CD14-positive monocyte (primary cell): Measurements from ENCODE around the gene DPH7. TPM values are rescaled to one million over a fixed set of nuclear protein-coding genes. Genes with fewer than 3 reads are reported as not detected.
"Not testable (repeated sequence)": the region's sequence is repeated elsewhere in the genome, so short reads cannot be mapped to it uniquely, and the experiment has no call there.

ENCODE experiments used
- DNase-seq, 3 donors: peaks; one replicate each; pipeline ENCODE4 v3.0.0-alpha.2; 2011 to 2022
- H2AFZ ChIP-seq: 2 replicates; pipeline ENCODE4 v1.6.0; 2012; ENCODE audit warnings: mild to moderate bottlenecking, low read depth, low read length, inconsistent platforms; ENCODE audit not compliant: insufficient read depth, poor library complexity, severe bottlenecking
- H3K27ac ChIP-seq, 2 donors: 1 replicate in 1 of 2; 2 replicates in 1 of 2; pipeline ENCODE4 v1.5.1; 2012 to 2013; ENCODE audit warnings: low read length in 2 of 2, control low read depth in 1 of 2, inconsistent platforms in 1 of 2, low read depth in 1 of 2, mild to moderate bottlenecking in 1 of 2
- H3K27me3 ChIP-seq, 2 donors: one replicate each; pipeline versions ENCODE4 v1.6.0 to v1.6.1; 2011 to 2013; ENCODE audit warnings: low read length in 2 of 2; ENCODE audit not compliant: control insufficient read depth in 2 of 2, insufficient read depth in 2 of 2
- H3K36me3 ChIP-seq, 2 donors: replicated peaks in 1 of 2; 1 replicate in 1 of 2; 2 replicates in 1 of 2; pipeline versions ENCODE4 v1.5.1 to v1.6.1; 2012 to 2013; ENCODE audit warnings: low read length in 2 of 2, control low read depth in 1 of 2, inconsistent platforms in 1 of 2, mild to moderate bottlenecking in 1 of 2; ENCODE audit not compliant: insufficient read depth in 2 of 2, control insufficient read depth in 1 of 2
- H3K4me1 ChIP-seq, 2 donors: 1 replicate in 1 of 2; 2 replicates in 1 of 2; pipeline versions ENCODE4 v1.5.1 to v1.6.1; 2012 to 2013; ENCODE audit warnings: low read length in 2 of 2, control low read depth in 1 of 2, inconsistent platforms in 1 of 2, mild to moderate bottlenecking in 1 of 2, moderate library complexity in 1 of 2; ENCODE audit not compliant: insufficient read depth in 2 of 2, control insufficient read depth in 1 of 2
- H3K4me2 ChIP-seq: replicated peaks from 2 replicates; pipeline ENCODE3; 2012; ENCODE audit warnings: low read length, moderate library complexity, mild to moderate bottlenecking; ENCODE audit not compliant: poor library complexity, severe bottlenecking; ENCODE audit errors: extremely low read depth
- H3K4me3 ChIP-seq, 3 experiments: fragments of 200-600 bp in 1 of 3; sonication (generic) in 1 of 3; replicated peaks in 1 of 3; 1 replicate in 2 of 3; 2 replicates in 1 of 3; pipeline ENCODE4 v1.5.1; 2011 to 2013; ENCODE audit warnings: low read length in 3 of 3, mild to moderate bottlenecking in 3 of 3, control low read depth in 2 of 3, low read depth in 2 of 3, inconsistent platforms in 1 of 3, moderate library complexity in 1 of 3
- H3K79me2 ChIP-seq: 2 replicates; pipeline ENCODE4 v1.6.0; 2012; ENCODE audit warnings: mild to moderate bottlenecking, control low read depth, inconsistent platforms, low read length, moderate library complexity; ENCODE audit not compliant: insufficient read depth
- H3K9ac ChIP-seq: 2 replicates; pipeline ENCODE4 v1.6.0; 2017; ENCODE audit warnings: low read length, mild to moderate bottlenecking; ENCODE audit not compliant: insufficient read depth, poor library complexity, severe bottlenecking
- H3K9me3 ChIP-seq, 2 donors: replicated peaks in 1 of 2; 1 replicate in 1 of 2; 2 replicates in 1 of 2; pipeline versions ENCODE4 v1.5.1 to v1.6.1; 2012 to 2013; ENCODE audit warnings: low read length in 2 of 2, control low read depth in 1 of 2; ENCODE audit not compliant: control insufficient read depth in 1 of 2, insufficient read depth in 1 of 2
- H4K20me1 ChIP-seq: 2 replicates; pipeline ENCODE4 v1.6.0; 2012; ENCODE audit warnings: mild to moderate bottlenecking, low read length, control low read depth, moderate library complexity; ENCODE audit not compliant: insufficient read depth
- H3K27ac Mint-ChIP-seq, 7 donors: one replicate each; pipeline ENCODE4 v1.8.0; 2020; ENCODE audit warnings: mild to moderate bottlenecking in 7 of 7, mixed read lengths in 7 of 7, moderate library complexity in 6 of 7, inconsistent platforms in 2 of 7
- H3K27me3 Mint-ChIP-seq, 3 donors: one replicate each; pipeline ENCODE4 v1.8.0; 2021 to 2022; ENCODE audit warnings: low read depth in 3 of 3, mild to moderate bottlenecking in 3 of 3, mixed read lengths in 3 of 3, moderate library complexity in 3 of 3, inconsistent platforms in 1 of 3
- H3K36me3 Mint-ChIP-seq, 2 donors: one replicate each; pipeline ENCODE4 v1.8.0; 2020; ENCODE audit warnings: mixed read lengths in 2 of 2, inconsistent platforms in 1 of 2, mild to moderate bottlenecking in 1 of 2
- H3K4me1 Mint-ChIP-seq: one replicate; pipeline ENCODE4 v1.8.0; 2020; ENCODE audit warnings: mild to moderate bottlenecking, mixed read lengths
- H3K4me3 Mint-ChIP-seq, 2 donors: one replicate each; pipeline ENCODE4 v1.8.0; 2020; ENCODE audit warnings: mild to moderate bottlenecking in 2 of 2, mixed read lengths in 2 of 2, moderate library complexity in 1 of 2
- H3K9me3 Mint-ChIP-seq, 7 donors: one replicate each; pipeline ENCODE4 v1.8.0; 2020 to 2022; ENCODE audit warnings: mixed read lengths in 7 of 7, mild to moderate bottlenecking in 6 of 7, moderate library complexity in 6 of 7, inconsistent platforms in 2 of 7
- WGBS: methylation state at CpG from one replicate; pipeline ENCODE4 v1.1.5; 2013; ENCODE audit warnings: missing lambda C conversion rate; ENCODE audit not compliant: insufficient coverage; 5-methylcytosine and 5-hydroxymethylcytosine counted together
- intact Hi-C, 2 donors: fragments of 100-400 bp; cut with micrococcal nuclease; formaldehyde crosslinking; loops; one replicate each; pipeline versions ENCODE4 v1.15.0 to v1.15.1; 2023
- polyA plus RNA-seq, 3 donors: library from polyadenylated mRNA; depleted of rRNA in 1 of 3; unstranded in 2 of 3; stranded (reverse) in 1 of 3; fragments of 300-500 nt in 2 of 3; fragments of >200 nt in 1 of 3; fragmentation: Illumina TruSeq in 2 of 3; gene quantifications; 1 replicate in 2 of 3; 2 replicates in 1 of 3; pipeline ENCODE4 v1.2.3, GENCODE V29; 2012 to 2021
- TF ChIP-seq, protein P1 (sequence below): fragments of 200-600 bp; IDR thresholded peaks from one replicate; pipeline ENCODE4 v1.8.0; 2022; ENCODE audit warnings: antibody characterized with exemption, mild to moderate bottlenecking

Gene DPH7
- polyA plus RNA-seq, 3 donors = 13.1 to 45.6 (median 14.2) TPM

DNA sequence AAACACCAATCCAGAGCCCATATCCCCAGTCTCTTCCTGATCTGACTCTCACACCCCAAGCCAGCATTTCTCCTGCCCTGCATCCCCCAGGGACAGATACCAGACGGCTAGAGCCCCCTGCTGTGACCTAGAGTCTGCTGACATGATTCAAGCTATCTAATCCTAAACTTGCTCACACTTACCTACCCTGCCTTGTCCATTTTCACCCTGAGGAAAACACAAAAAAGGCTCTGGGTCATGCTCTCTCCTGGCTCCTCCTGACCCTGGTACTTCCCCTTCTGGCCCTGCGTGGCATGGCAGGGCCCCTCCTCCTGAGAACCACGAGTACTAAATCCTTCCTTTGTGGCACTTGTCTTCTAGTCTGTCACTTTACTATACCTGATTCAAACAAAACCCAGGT, 23.9 kb upstream of the DPH7 start:
- intact Hi-C loops = loop anchor here (10.0 kb wide), 2 partner anchors 48 to 138 kb away; partner anchors contain the start of genes MRPL41 (in 1 of the 2) and PNPLA7 (in 1 of the 2)
- peaks cover 18% of the 10 kb centered on the region for H4K20me1 ChIP-seq
- Mint-ChIP-seq H3K9me3 (no peaks in the 10 kb centered on the region), H3K27ac (peak overlapping the region; percentile 80 to 95 (median 93)), H3K27me3 (peaks cover 1 to 13% (median 6%) of the 10 kb centered on the region in 3 donors), H3K4me3 (peak overlapping the region in 1 of 2 donors; percentile 47), H3K4me1 (peaks cover 54% of the 10 kb centered on the region), H3K36me3 (no peaks in the 10 kb centered on the region)
- WGBS = 0% methylated on average over 2 of the region's 3 CpGs
- peak overlapping the region; percentile 77 for H2AFZ ChIP-seq
- TF ChIP-seq, protein P1, sequence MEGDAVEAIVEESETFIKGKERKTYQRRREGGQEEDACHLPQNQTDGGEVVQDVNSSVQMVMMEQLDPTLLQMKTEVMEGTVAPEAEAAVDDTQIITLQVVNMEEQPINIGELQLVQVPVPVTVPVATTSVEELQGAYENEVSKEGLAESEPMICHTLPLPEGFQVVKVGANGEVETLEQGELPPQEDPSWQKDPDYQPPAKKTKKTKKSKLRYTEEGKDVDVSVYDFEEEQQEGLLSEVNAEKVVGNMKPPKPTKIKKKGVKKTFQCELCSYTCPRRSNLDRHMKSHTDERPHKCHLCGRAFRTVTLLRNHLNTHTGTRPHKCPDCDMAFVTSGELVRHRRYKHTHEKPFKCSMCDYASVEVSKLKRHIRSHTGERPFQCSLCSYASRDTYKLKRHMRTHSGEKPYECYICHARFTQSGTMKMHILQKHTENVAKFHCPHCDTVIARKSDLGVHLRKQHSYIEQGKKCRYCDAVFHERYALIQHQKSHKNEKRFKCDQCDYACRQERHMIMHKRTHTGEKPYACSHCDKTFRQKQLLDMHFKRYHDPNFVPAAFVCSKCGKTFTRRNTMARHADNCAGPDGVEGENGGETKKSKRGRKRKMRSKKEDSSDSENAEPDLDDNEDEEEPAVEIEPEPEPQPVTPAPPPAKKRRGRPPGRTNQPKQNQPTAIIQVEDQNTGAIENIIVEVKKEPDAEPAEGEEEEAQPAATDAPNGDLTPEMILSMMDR = peak; percentile 21
- no peaks in the 10 kb centered on the region for H3K36me3 ChIP-seq
- H3K4me1 ChIP-seq = peaks cover 35 to 37% of the 10 kb centered on the region in 2 donors
- DNase-seq = peak; percentile 56 to 65 (median 60)
- H3K4me2 ChIP-seq = peak overlapping the region; percentile 41
- H3K9me3 ChIP-seq = no peaks in the 10 kb centered on the region
- H3K79me2 ChIP-seq = peaks cover 22% of the 10 kb centered on the region
- H3K27me3 ChIP-seq = no peaks in the 10 kb centered on the region
- H3K9ac ChIP-seq = no peak overlapping the region
- H3K27ac ChIP-seq = peak overlapping the region; percentile 70 to 78
- H3K4me3 ChIP-seq = peak overlapping the region in 1 of 3 experiments; percentile 27

DNA sequence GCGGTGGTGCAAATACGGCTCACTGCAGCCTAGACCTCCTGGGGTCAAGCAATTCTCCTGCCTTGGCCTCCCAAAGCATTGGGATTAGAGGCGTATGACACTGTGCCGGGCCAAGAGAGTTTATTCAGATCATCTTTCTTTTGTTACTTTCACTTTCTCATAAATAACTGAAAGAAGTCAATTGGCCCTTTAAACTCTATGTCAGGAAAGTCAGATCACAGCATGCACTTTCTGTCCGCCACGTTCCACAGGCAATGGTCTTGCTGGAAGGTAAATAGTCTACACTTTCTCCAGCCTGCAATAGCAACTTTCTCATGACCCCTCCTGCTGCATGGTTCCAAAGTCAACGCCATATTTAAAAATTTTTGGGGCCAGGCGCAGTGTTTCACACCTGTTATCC, 20.2 kb upstream of the DPH7 start:
- H3K9ac ChIP-seq = no peak overlapping the region
- Mint-ChIP-seq H3K4me1 (peaks cover 35% of the 10 kb centered on the region), H3K4me3 (no peak overlapping the region), H3K27me3 (peaks cover 3 to 12% (median 6%) of the 10 kb centered on the region in 3 donors), H3K27ac (no peak overlapping the region), H3K36me3 (peaks cover 0 to 1% of the 10 kb centered on the region in 2 donors), H3K9me3 (no peaks in the 10 kb centered on the region)
- no peaks in the 10 kb centered on the region for H4K20me1 ChIP-seq
- DNase-seq = no peak
- H3K4me2 ChIP-seq = no peak overlapping the region
- H3K4me3 ChIP-seq = no peak overlapping the region
- H3K4me1 ChIP-seq = peaks cover 18 to 19% of the 10 kb centered on the region in 2 donors
- no peaks in the 10 kb centered on the region for H3K36me3 ChIP-seq
- H3K27ac ChIP-seq = no peak overlapping the region
- H3K27me3 ChIP-seq = no peaks in the 10 kb centered on the region
- H2AFZ ChIP-seq = no peak overlapping the region
- H3K79me2 ChIP-seq = no peaks in the 10 kb centered on the region
- H3K9me3 ChIP-seq = no peaks in the 10 kb centered on the region
- TF ChIP-seq, protein P1 = no peak
- WGBS = 100% methylated on average over 2 of the region's 8 CpGs
- intact Hi-C loops = no loop called here

DNA sequence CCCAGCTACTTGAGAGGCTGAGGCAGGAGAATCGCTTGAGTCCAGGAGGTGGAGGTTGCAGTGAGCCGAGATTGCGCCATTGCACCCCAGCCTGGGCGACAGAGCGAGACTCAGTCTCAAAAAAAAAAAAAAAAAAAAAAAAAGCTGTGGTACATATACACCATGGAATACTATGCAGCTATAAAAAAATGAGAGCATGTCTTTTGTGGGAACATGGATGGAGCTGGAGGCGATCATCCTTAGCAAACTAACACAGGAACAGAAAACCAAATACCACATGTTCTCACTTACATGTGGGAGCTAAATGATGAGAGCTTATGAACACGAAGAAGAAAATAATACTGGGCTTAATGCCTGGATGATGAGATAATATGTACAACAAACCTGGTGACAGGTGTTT, 17.9 kb upstream of the DPH7 start:
- H3K36me3 Mint-ChIP-seq, H3K27me3 ChIP-seq, H3K4me3 Mint-ChIP-seq, H3K9ac ChIP-seq, intact Hi-C loops, H3K4me3 ChIP-seq, H3K27ac ChIP-seq, H3K27me3 Mint-ChIP-seq, H3K79me2 ChIP-seq, H3K27ac Mint-ChIP-seq, H2AFZ ChIP-seq, H3K9me3 ChIP-seq, H3K36me3 ChIP-seq, H3K9me3 Mint-ChIP-seq, H4K20me1 ChIP-seq, H3K4me2 ChIP-seq, DNase-seq: not testable (repeated sequence)
- peaks cover 31% of the 10 kb centered on the region for H3K4me1 Mint-ChIP-seq
- no CpG with 5 or more reads among the region's 7 CpGs for WGBS
- peaks cover 14 to 18% of the 10 kb centered on the region in 2 donors for H3K4me1 ChIP-seq
